Non-pigmented ciliary epithelial cell (primary cell): ENCODE measurements around the gene SPPL3.
A peak's percentile ranks its signal among the peaks of the same experiment; 100 is the strongest.
"Not testable (repeated sequence)": the region's sequence is repeated elsewhere in the genome, so short reads cannot be mapped to it uniquely, and the experiment has no call there.

Source experiments
- DNase-seq: peaks from one replicate; pipeline ENCODE4 v3.0.0-alpha.2; 2010; ENCODE audit warnings: low read depth

SPPL3 gene

GRCh38 chr12:120750806-120751205, 153.4 kb downstream of the SPPL3 start:
- no peak for DNase-seq

DNA sequence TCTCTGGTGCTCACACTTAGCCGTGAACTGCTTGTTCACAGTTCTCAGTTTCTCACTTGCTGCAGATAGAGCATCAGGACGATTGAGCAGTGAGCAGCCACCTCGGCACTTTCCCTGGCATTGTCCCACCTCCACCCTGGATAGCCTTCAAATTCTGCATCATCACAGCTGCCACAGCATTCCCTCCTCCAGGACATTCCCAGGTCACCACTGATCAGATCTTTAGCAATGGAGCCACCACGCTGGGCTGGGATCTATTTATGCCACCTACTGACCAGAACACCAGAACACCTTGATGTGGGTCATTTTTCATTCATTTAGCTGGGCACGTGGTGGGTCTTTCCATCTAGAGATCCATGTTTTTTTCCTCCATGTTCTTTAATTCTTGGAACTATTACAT, 154.9 kb downstream of the SPPL3 start:
- DNase-seq, result no peak

GRCh38 chr12:120748242-120748641, 155.9 kb downstream of the SPPL3 start:
- DNase-seq, result no peak

GRCh38 chr12:120744922-120745493, 159.2 kb downstream of the SPPL3 start:
- DNase-seq, result no peak

DNA sequence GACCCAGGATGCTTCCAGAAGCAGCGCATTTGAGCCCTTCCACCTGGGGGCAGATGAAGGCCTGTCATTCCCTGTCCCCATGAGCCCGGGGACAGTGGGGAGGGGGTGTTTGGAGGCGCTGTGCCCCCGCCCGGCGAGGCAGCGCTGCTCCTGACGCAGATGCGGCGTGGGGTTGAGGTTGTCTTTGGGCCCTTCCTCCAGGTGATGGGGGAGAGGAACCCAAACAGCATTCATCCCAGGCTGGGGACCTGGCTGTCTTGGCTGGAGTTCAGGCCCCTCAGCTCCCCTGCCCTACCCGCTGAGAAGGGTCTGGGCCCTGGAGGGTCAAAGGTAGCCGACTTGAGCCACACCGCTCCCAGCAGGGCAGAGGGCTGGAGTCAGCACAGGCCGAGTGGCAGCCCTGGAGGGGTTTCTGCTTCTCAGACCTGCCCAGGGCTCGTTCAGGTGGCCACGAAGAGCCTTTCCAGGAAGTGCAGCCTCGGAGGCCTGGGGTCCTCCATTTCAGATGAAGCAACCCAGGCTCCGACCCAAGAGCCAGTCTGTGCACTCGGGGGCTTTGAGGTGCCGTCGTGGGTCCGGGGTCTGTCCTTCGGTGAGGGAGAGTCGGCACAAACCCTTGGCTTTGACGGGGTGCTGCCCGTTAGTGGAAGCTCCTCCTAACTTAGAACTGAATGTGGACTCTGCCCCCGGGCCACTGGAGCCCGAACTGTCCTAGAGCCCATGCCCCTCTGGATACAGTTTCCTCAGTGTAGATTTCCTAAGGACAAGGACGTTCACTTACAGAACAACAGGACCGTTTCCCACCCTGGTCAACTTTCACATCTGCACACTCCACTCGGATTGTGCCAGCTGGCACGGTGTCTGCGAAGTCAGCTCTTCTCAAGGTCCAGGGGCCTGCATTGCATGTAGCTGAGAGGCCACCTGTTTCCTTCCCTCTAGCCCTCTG, 162.4 kb downstream of the SPPL3 start:
- DNase-seq, result no peak

DNA sequence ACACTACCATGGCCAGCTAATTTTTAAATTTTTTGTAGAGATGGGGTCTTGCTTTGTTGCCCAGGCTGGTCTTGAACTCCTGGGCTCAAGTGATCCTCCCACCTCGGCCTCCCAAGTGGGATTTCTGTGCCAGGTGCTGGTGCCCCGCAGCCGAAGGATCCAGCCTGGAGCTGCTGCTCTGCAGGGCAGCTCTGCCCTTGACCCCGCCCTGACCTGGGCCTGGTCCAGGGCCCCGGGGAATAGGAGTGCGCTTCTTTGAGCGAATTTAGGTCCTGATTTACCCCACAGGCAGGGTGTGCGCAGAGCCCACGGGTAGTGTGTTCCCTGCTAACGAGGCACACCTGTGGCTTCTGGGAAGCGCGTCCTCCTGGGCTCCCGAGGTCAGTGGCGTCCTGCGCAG, 163.3 kb downstream of the SPPL3 start:
- DNase-seq, result no peak

- DNase-seq, result no peak
Observed at GRCh38 chr12:120739821-120740613, 164.1 kb downstream of the SPPL3 start.

DNA sequence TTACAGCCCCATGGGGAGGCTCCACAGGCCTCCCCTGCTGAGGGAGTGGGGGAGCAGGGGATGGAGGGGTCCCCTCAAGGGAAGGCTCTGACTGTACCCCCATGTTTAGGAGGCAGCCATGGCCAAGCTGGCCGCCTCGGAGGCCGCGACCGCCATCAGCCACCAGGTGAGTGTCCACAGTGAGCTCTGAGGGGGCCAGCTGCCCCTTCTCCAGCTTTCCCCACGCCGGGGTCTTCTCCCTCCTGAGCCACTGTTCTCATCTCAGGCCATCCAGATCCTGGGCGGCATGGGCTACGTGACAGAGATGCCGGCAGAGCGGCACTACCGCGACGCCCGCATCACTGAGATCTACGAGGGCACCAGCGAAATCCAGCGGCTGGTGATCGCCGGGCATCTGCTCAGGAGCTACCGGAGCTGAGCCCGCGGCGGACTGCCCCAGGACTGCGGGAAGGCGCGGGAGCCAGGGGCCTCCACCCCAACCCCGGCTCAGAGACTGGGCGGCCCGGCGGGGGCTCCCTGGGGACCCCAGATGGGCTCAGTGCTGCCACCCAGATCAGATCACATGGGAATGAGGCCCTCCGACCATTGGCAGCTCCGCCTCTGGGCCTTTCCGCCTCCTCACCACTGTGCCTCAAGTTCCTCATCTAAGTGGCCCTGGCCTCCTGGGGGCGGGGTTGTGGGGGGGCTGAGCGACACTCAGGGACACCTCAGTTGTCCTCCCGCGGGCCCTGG, 165.0 kb downstream of the SPPL3 start:
- no peak for DNase-seq

- DNase-seq, result no peak
Observed at GRCh38 chr12:120738252-120739030, 165.7 kb downstream of the SPPL3 start.

DNA sequence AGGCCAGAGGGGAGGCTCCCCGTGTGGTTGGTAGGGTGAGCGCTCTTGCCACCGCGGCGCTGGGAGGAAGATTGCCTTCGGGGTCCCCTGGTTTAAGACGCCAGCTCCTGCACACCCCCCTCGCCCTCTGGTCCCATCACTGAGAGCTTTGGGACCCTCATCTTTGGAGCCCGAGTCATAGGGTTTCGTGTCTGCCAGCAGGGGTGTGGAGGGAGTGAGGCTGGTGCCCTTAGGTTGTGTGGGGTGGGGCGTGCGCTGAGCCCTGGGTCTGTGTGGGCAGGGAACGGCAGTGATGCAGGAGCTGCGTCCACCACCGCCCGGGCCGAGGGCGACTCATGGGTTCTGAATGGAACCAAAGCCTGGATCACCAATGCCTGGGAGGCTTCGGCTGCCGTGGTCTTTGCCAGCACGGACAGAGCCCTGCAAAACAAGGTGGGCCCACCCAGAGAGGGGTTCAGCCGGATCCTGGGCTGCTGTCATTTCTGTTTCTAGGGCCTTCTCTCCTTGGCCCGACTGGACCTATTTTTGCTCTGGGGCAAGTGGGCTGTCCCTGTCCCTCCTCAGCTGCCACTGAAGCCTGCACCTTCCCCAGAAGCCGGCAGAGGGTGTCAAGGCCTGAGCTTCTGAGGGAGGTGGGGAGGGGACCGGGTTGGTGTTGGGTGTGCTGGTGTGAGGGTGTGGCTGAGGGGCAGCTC, 166.5 kb downstream of the SPPL3 start:
- DNase-seq, result no peak

DNA sequence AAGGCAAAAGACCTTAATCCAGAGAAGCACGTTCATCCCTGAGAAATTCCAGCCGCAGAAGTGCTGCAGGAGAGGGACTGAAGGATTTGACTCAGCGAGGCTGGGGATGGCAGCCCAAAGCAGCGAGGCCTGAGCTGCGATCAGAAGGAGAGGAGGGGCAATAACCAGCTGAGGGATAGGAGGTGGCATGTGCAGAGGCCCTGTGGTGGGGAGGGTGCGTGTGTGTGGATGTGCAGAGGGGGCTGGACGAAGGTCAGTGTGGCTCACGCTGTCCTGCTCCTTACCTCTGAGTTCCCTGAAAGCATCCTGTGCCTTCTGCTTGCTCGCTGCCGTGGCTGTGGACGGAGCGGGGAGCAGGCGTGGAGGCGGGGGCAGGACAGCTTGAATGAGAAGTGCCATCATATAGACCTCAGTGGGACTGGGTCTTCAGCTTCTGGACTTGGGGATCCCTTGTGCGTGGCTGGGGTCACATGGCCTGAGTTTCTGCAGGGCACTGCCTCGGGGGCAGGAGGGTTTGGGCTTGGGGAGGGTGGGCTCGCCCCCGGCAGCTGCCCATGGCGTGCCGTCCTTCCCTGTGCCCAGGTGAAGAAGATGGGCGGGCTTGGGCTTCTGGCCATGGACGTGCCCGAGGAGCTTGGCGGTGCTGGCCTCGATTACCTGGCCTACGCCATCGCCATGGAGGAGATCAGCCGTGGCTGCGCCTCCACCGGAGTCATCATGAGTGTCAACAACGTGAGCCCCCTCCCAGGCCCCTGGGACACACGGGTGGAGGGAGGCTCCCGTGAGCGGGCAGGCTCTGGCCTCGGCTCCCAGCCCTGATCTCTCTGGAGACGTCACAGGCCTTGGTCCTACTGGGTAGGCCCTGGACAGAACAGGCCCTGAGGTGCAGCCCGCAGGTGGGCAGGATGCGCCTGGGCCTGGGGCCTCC, 167.5 kb downstream of the SPPL3 start:
- DNase-seq, result no peak

DNA sequence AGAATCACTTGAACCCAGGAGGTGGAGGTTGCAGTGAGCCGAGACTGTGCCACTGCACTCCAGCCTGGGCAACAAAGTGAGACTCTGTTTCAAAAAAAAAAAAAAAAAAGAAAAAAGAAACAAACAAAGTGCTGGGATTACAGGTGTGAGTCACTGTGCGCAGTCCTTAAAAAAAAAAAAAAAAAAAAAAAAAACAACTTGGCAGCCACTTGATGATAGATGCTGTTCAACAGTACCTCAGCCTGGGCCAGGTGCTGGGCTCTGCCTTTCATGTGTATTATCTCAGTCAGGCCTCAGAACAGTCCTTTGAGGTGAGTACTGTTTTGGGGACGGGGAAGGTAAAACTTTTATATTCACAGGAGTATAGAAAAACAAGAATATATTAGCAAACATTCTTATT, 169.0 kb downstream of the SPPL3 start:
- no peak for DNase-seq

- no peak for DNase-seq
Observed at GRCh38 chr12:120734210-120734609, 169.9 kb downstream of the SPPL3 start.

DNA sequence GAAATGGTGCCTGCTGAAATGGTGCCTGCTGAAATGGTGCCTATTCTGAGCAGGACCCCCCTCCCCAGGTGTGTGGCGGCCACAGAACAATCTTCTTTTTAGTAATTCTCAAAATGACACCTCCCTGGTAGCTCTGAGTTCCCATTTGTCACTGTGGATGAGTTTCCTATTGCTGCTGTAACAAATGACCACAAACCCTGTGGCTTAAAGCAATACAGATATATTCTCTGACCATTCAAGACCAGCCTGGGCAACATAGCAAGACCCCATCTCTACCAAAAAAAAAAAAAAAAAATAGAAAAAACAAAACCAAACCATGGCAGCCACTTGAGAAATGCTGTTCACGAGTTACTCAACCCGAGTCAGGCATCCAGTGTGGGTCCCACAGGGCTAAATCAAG, 170.6 kb downstream of the SPPL3 start:
- DNase-seq, result no peak

DNA sequence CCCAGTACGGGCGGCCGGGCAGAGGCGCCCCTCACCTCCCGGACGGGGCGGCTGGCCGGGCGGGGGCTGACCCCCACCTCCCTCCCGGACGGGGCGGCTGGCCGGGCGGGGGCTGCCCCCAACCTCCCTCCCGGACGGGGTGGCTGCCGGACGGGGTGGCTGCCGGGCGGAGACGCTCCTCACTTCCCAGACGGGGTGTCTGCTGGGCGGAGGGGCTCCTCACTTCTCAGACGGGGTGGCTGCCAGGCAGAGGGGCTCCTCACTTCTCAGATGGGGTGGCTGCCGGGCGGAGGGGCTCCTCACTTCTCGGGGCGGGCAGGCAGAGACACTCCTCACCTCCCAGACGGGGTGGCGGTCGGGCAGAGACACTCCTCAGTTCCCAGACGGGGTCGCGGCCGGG, 172.0 kb downstream of the SPPL3 start:
- DNase-seq, result not testable (repeated sequence)

GRCh38 chr12:120726961-120727360, 177.2 kb downstream of the SPPL3 start:
- DNase-seq, result no peak

- no peak for DNase-seq
Observed at GRCh38 chr12:120726510-120726793, 177.7 kb downstream of the SPPL3 start.

GRCh38 chr12:120725659-120726509, 178.3 kb downstream of the SPPL3 start, which contains the start of gene ACADS:
Gene ACADS (plus strand): TSS chr12:120725826. CDS start chr12:120725886, 60 bp downstream.
- peak; percentile 11 for DNase-seq
